NCI-H2171 treated with DMSO at 0.1 percent for 48 hours (cell line): ENCODE results near the gene GINS1.
"Not testable (repeated sequence)": the region's sequence is repeated elsewhere in the genome, so short reads cannot be mapped to it uniquely, and the experiment has no call there.

Source experiments
- DNase-seq: peaks from one replicate; lab custom pipeline; 2025; lab: John Stamatoyannopoulos, UW

GINS1 gene

DNA sequence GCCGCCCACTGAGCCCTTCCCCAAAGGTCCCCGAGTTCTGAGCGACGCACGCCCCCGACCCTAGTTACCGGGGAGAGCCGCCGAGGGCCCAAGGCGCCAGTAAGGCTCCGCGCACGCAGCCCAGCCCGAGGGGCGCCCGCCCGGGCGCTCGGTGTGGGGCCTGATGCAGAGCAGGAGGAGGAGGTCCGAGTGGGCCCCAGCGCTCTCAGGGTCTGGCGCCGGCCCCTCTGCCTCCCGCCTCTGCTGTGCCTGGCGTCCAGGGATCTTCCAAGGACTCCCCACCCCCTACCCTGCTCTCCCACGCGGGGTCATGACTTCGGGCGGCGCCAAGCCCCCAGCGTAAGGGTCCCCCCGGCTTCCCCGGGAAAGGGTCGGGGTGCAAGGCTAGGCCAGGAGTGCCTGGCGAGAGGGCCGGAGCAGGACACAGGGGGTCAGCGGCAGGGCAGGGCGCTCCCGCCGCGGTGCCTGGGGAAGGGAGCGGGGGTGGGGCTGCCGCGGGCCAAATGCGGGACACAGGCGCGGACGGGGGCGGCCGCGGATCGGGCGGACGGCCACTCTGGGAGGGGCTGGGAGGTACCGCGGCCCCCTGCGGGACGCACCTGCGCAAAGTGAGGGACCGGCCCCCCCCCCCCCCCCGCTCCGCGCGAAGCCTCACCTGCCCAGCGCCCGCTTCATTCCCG lies 17.5 kb upstream of the GINS1 start:
- DNase-seq, result no peak

DNA sequence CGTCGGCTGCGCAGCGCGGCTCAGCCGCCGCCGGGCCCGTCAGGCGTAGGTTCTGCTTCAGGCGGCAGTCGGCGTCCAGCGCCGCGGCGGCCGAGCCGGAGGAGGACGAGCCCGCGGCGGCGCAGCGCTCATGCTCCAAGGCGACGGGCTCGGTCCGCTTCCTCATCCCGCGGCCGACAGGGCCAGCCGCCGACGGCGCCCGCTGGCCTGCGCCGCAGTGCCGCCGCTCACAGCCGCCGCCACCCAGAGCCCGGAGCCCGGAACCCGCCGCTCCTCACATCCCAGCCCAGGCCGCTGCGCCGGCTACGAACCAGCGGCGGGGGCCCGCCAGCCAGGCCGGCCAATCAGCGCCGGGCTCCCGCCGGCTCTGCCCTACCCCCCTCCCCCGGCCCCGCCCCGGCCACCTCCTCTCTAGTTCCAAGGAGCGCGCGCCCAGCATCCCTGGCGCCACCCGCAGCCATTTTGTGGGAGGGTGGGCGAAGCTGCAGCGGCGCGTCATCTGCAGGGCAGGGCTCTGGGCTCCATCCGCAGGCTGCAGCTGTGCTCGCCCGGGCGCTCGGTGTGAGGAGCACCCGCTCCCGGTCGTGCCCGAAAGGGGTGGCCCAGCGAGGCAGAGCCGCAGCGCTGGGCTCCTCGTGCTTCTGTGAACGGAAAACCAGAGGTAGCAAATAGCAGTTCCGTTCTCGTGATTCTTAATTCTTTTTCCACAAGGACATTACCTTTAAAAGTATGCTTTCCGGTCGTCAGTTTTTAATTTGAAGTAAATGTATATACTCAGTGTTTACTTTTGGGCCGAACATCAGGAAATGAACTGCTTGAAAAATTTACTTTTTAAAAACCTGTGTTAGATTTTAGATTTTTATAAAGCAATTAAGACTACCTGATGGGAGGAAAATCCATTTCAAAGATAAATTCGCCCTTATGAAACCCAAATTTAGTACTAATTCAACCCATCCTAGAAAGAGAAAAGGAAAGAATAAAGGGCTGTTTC lies 16.6 kb upstream of the GINS1 start, which contains the start of gene ABHD12:
Gene ABHD12 (minus strand): TSS at position 298 of the 991 bp plus-strand sequence. CDS start 132 bp downstream, at position 166.
- peak; percentile 98 for DNase-seq

DNA sequence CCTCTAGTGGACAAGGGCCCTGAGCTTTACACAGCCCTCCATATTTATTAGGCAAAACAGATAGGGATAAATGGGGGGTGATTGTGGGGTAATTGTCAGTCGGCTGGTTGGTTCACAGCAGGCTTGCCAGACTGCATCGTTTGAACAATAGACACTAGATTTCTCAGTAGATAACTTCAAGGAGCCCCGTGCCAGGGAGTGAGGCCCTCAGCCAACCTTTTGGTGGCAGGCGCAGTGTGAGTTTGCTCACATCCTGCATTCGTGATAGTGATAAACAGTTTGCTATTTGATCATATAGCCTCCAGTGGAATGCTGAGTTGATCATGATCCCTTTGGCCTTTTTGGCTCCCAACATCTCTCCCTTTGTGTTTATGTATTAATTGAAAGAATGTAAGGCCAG lies 13.2 kb upstream of the GINS1 start:
- DNase-seq, result no peak

DNA sequence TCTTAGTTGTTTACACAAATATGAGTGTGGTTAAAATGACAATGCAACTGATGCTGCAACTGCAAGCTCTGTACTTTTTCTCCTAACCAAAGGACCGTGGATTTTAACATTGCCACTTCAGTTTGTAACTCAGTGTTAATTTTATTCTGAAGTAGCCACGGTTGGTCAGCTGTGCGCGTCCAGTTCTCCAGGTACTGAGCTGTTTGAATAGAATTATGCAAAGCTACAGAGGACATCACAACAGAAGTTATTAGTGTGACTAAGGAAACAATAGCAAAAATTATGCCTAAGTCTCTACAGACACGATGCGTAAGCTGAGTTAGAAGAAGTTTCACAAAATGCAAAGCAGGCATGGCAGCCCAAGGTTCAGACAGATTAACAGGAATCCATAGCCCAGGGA lies 12.5 kb upstream of the GINS1 start:
- DNase-seq, result no peak

DNA sequence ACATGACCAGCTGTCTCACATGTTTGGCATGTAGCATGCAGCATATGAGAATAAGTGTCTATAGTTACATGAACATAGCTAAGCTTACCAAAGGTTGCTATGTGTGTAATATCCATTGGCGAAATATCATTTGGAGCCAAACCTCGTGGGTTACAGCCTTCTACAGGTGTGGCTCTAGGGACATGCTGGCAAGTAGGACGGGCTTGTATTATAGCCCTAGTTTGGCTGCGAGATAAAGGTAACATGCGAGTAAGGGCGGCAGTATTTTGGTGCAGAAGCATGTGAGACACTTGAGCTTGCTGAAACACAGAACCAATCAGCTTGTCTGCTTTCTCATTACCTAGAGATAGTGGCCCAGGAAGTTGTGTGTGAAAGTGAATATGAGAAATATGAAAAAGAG lies 10.4 kb upstream of the GINS1 start:
- no peak for DNase-seq

DNA sequence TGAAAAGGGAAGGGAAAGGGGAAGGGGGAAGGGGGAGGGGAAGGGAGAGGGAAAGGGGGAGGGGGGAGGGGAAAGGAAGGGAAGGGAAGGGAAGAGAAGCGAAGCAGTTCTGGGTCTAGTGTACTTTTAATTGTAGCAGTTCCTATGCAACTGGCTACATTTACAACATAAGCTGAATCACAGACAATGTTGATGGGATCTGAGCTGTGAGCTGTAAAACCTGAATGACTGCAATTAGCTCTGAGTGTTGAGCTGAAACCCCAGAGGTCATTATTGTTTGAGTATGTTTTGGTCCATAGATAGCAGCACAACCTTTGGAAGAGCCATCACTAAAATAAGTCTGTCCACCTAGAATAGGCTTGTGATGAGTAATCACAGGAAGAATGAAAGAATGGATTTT lies 9.7 kb upstream of the GINS1 start:
- DNase-seq, result no peak

DNA sequence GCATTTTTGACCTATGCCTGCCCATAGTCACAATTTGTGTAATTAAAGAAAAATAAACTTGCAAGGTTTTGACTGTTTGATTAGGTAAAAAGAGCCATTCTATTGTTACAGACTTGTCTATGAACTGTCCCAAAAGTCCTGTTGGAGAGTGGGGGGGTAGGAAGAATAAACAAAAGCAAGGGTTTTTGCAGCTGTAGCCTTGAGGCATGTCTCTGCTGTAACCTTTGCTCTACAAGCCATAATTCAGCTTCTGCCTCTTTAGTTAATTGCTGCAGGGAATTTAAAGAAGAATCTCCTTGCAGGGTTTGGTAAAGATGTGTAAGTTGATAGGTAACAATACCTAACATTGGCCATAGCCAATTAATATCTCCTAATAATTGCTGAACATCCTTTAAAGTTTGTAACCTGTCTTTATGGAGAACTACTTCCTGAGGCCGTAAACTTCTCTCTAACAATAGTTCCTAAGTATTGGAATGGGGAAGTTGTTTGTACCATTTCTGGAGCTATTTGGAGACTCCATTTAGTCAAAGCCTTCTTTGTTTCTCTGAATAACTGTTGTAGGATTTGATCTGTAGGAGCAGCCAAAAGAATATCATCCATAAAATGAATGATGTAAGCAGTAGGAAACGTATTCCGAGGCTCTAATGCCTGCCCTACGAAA lies 9.0 kb upstream of the GINS1 start:
- no peak for DNase-seq

DNA sequence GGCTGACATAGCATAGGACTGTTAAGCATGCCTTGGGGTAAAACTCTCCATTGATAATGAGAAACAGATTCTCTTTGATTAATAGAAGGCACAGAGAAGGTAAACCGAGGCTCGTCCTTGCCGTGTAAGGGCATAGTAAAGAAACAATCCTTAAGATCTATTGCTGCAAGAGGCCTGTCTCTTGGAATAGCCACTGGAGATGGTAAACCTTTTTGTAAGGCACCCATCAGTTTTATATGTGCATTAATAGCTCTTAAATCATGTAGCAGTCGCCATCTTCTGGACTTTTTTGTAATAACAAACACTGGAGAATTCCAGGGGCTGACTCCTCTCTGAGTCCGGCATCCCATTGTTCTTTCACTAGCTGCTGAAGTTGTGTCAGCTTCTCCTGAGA lies 8.4 kb upstream of the GINS1 start:
- peak; percentile 77 for DNase-seq

DNA sequence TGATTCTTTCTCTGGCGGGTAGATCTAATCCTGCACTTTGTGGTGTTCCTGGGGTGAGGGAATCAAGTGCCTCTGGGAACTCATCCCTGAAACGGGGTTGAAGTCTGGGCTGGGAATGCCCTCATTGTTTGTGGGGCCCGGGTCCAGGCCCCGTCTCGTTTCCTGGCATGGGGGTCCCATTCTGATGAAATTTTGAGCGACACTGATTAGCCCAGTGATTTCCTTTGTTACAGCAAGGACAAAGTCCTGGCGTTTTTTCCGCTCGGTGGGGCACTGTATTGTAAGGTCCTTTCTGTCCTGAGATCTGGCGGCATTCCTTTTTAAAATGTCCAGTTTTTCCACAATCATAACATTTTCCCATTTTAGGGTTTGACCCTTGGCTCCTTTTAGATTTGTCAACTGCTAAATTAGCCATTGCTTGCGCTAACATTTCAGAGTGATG lies 7.2 kb upstream of the GINS1 start:
- not testable (repeated sequence) for DNase-seq

DNA sequence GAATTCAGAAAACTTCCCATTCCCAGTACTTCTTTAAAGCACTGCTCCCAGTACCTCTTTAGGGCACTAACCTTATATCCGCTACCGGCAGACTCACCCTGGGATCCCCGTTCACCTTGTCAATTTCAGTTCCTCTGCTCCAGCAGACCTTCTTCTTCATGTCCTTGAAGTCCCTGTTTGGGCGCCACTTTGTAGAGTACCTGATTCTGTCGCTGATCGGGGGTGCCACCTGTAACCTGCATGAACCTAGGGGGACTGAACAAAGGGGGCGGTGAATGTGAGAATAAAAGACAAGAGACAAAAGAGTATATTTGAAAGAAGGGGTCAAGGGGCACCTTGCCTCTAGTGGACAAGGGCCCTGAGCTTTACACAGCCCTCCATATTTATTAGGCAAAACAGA lies 4.9 kb upstream of the GINS1 start:
- no peak for DNase-seq

DNA sequence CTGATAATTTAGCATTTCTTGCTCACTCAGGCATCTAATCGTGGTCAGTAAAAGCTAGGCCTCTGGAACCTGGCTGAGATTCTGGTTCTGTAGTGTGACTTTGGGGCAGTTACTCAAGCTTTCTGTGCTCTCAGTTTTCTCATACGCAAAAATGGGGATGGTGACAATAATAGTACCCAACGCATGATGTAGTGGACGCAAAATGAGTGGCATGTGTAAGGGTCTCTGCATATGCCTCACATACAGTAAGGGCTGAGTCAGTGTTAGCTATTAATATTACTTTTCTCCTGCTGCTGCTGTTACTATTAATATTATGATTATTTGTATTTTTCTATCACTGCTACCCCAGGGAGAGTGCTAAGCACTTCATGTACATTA lies 686 bp downstream of the GINS1 start:
- no peak for DNase-seq

DNA sequence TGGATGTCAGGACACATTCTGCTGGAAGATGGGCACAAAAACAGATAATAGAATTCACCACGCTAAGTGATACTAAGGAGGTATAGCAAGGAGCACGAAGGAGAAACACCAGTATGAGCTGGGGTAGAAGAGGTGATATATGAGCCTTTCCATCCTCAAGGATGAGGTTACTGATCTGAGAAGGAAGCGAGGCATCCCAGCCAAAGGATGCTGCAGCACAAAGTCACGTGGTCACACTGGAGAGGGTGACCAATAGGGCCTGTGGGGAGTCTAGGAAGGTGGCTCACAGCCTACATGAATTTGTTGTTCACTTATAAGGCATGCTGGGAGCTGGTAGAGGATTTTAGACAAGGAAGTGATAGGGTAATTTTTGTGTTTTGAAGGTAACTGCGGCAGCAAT lies 1.4 kb downstream of the GINS1 start:
- no peak for DNase-seq

DNA sequence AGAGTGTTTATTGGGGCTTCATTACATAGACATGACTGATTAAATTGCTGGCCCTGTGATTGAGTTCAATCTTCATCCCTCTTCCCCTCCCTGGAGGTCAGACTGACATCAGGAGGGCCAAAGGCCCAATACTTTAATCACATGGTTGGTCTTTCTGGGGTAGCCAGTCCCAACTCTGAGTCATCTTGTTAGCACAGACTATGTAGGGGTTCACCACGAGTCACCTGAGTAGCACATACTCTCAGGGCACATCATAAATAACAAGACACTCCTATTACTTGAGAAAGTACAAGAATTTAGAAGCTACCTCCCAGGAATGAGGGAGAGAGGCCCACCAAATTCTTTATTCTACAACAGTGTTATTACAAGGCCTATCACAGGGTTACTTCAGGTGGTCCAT lies 11.3 kb downstream of the GINS1 start:
- no peak for DNase-seq

DNA sequence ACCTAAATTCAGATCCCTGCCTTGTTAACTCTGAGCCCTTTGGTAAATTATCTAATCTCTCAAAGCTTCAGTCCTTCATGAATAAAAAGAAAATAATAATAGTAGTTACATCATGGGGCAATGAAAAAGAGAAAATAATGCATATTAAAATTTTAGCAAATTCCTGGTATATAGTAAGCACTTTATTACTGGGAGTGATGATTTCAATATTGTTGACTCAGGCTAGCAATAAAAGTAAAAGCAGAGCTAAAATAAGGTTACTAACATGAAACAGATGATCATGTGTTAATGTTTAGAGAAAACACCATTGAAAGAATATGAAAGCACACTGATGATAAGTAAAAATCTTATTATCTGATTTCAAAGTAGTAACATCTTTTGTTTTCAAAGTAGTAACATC lies 13.6 kb downstream of the GINS1 start:
- DNase-seq, result no peak

DNA sequence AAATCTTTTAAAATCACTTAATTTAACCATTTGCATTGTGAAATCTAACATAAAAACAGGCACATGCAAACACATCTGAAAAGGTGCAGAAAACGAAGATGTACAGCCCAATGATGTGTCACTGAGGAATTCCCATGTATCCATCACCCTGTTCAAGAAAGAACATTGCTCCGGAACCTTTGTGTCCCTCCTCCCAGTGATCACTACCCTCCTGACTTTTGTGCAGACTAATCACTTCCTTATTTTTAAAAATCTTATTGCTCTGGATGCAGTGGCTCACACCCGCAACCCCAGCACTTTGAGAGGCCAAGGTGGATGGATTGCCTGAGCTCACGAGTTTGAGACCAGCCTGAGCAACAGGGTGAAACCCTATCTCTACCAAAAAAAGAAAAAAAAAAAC lies 14.6 kb downstream of the GINS1 start:
- DNase-seq, result no peak

DNA sequence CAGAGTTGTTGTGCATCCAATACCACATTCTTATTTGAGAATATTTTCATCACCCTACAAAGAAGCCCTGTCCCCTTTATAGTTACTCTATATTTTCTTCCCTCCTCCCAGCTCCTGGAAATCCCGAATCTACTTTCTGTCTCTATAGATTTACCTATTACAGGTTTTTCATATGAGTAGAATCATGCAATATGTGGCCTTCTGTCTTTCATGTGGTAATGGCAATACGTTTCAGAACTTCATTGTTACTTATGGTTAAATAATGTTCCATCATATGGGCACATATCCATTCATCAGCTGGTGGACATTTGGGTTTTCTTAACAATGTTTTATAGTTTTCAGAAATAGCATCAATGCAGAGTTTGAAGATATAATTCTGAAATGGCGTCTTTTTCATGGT lies 17.1 kb downstream of the GINS1 start:
- no peak for DNase-seq

DNA sequence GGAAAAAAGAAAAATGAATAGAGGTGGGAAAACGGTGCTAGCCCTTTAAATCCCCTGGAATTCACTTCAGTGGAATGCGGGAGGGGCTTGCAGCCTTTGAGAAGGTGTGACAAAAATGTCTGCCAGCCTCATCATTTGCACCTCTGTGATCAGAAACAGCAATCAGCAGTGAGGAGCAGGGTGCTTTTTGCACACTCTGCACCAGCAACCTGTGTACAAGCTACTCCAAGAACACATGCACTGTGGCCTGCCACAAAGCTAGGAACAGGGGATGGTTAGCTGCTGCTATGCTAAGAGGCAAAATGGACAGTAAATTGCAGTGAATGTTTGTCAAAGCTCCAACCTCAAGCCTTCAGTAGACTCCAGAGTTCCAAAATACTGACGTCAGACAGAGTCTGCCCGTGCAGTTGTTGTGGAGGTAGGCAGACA lies 29.7 kb downstream of the GINS1 start:
- DNase-seq, result no peak

DNA sequence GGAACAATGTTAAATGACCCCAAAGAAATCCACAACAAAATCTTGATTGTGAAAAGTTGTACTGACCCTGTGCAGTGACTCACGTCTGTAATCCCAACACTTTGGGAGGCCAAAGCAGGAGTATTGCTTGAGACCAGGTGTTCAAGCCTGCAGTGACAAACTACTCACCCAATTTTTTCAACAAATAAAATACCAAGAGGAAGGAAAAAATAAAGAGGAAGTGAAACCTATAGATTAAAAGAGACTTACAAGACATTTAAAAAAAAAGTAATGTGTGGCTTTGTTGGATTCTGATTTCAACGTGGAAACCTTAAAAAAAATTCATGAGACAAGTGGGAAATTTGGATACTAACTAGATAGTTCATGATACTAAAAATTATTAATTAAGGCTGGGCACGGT lies 31.9 kb downstream of the GINS1 start:
- no peak for DNase-seq

DNA sequence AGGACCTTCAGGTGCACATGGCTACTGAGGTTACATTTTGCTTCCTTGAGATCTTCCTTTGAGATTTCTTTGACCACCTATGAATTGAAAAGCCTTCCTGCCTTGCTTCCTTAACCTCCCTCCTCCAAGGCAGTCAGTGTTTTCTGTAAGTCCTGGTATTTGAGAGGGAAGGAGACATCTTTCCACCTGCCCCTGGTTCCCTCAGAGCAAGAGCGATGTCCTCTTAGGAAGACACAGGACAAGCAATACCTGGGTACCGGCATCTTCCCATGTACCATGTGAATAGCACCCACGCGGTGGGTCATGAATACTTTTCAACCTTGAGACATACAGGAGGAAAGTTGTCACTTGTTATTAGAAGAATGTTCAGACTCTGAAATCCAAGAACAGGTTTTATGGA lies 37.1 kb downstream of the GINS1 start:
- no peak for DNase-seq

DNA sequence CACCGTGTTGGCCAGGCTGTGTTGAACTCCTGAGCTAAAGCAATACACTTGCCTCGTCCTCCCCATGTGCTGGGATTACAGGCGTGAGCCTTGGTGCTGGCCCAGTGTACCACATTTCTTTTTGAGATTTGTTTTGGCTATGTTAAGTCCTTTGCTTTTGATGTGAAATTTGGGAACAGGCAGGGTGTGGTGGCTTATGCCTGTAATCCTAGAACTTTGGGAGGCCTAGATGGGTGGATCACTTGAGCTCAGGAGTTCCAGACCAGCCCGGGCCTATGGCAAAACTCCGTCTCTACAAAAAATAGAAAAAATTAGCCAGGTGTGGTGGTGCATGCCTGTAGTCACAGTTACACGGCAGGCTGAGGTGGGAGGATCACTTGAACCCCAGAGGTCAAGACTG lies 40.2 kb downstream of the GINS1 start:
- DNase-seq, result no peak

DNA sequence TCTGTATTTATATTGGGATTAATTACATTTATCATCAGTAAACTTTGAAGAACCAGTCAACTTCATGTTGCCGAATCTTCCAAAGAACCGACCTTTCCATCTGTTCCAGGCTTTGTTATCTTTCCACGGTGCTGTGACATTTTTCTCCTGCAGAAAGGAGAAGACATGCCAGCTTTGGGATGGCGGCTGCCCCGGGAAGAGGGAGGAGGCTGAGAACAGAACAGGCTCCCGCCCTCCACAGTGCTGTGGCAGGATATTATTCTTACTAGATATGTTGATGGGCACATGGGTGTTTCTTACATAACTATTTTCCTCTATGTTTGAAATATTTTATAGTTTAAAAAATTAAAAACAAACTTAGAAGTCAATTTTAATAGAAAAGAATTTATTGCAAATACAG lies 44.9 kb downstream of the GINS1 start:
- no peak for DNase-seq

DNA sequence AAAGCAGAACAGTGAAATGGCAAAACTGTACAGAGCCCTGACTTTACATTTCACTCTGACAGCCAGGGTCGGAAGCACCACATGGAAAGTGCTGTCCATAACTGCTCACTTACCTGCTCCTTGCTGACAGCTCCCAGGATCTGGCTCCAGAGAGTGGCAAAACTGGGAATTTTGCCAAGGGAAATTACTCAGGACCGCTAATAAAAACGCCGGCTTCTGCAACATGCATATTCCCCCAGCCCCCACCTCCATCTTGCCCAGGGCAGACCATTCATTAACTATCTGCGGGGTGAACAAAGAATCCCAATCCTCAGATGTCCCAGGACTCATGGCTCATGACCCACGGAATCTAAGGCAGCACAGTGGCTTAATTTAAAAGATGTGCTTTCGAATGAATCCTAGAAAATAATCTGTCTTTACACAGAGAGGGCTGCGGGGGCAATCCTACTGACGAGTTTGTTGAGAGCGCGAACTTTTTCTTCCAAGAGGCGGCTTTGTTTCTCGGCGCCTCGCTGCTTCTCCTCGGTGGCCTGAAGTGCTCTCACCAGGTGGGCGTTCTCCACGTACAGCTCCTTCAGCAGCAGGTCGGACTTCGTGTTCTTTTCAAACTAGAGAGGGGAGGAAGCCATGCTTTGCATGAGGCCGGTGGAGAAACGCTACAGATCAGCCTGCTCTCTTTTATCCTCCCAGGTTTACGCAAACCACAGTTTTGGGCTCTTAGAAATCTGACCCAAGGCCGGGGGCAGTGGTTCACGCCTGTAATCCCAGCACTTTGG lies 45.8 kb downstream of the GINS1 start:
- DNase-seq, result no peak
